A549 (cell line): ENCODE results near the gene RILPL2. TPM values are rescaled to one million over a fixed set of nuclear protein-coding genes. Genes with fewer than 3 reads are reported as not detected.
A peak's percentile ranks its signal among the peaks of the same experiment; 100 is the strongest.
"Not testable (repeated sequence)": the region's sequence is repeated elsewhere in the genome, so short reads cannot be mapped to it uniquely, and the experiment has no call there.

Experiments used
- ATAC-seq, 2 experiments: fragments of 200-7000 bp in 1 of 2; fragments of >200 bp in 1 of 2; cut with Nextera tagmentation in 1 of 2; cut with Tn5 transposase in 1 of 2; 3 replicates each; pipeline versions ENCODE4 v1.8.0 to v1.9.1; 2018 to 2020; ENCODE audit warnings: mild to moderate bottlenecking in 1 of 2, moderate library complexity in 1 of 2
- CTCF ChIA-PET: fragments of 300-600 bp; sonication (Branson Sonifier 250); formaldehyde crosslinking; extraction: SDS; loops from one replicate; lab custom pipeline; 2021; ENCODE audit warnings: antibody characterized with exemption, inconsistent platforms; lab: Yijun Ruan, JAX
- POLR2A ChIA-PET: fragments of 350-600 bp; formaldehyde crosslinking; extraction: SDS; loops from one replicate; lab custom pipeline; 2021; ENCODE audit warnings: antibody characterized with exemption, inconsistent platforms; lab: Yijun Ruan, JAX
- DNase-seq, 2 experiments: peaks; one replicate each; pipeline versions ENCODE4 v3.0.0 to v3.0.0-alpha.2; 2011 to 2016; ENCODE audit warnings: low read depth in 1 of 2, low spot score in 1 of 2
- FAIRE-seq: peaks from 2 replicates; lab custom pipeline; 2011; peaks lifted over from hg19 to GRCh38; lab: Jason Lieb, UNC
- H3K27ac ChIP-seq, 2 experiments: fragments of >200 bp; sonication (Bioruptor Twin); formaldehyde crosslinking; 3 replicates each; pipeline ENCODE4 v1.5.1; 2016 to 2017
- H3K4me1 ChIP-seq: fragments of >200 bp; sonication (Bioruptor Twin); formaldehyde crosslinking; 3 replicates; pipeline ENCODE4 v1.6.1; 2016
- H3K4me2 ChIP-seq: fragments of >200 bp; sonication (Bioruptor Twin); formaldehyde crosslinking; 3 replicates; pipeline ENCODE4 v1.6.1; 2016
- H3K4me3 ChIP-seq: fragments of >200 bp; sonication (Bioruptor Twin); formaldehyde crosslinking; 3 replicates; pipeline ENCODE4 v1.5.1; 2016
- H3K9me3 ChIP-seq: fragments of >200 bp; sonication (Bioruptor Twin); formaldehyde crosslinking; 3 replicates; pipeline ENCODE4 v1.6.1; 2016
- E2F6 ChIP-seq: IDR thresholded peaks from 2 replicates; pipeline ENCODE4 v1.6.1; 2012; ENCODE audit warnings: low read depth, borderline replicate concordance
- ESRRA ChIP-seq: fragments of 150-350 bp; IDR thresholded peaks from 2 replicates; pipeline ENCODE4 v1.6.1; 2014; ENCODE audit warnings: mild to moderate bottlenecking, low read length, borderline replicate concordance
- FOSB ChIP-seq: fragments of 250-450 bp; sonication (Bioruptor Pico); IDR thresholded peaks from 2 replicates; pipeline ENCODE4 v1.5.0; 2020; ENCODE audit warnings: mild to moderate bottlenecking, moderate library complexity
- FOSL2 ChIP-seq, 2 experiments: fragments of 450-650 bp in 1 of 2; fragments of >200 bp in 1 of 2; sonication (Bioruptor Twin) in 1 of 2; formaldehyde crosslinking; IDR thresholded peaks; 2 replicates each; pipeline versions ENCODE4 v1.5.0 to v1.6.1; 2016 to 2020; ENCODE audit warnings: mild to moderate bottlenecking in 1 of 2, moderate library complexity in 1 of 2
- HOXB13 ChIP-seq: fragments of 250-450 bp; sonication (Bioruptor Pico); IDR thresholded peaks from 2 replicates; pipeline ENCODE4 v1.5.0; 2020; ENCODE audit warnings: low read depth, mild to moderate bottlenecking, moderate library complexity
- HOXB5 ChIP-seq: fragments of 250-450 bp; sonication (Bioruptor Pico); IDR thresholded peaks from 2 replicates; pipeline ENCODE4 v1.5.0; 2020; ENCODE audit warnings: mild to moderate bottlenecking, moderate library complexity
- JUN ChIP-seq, 2 experiments: fragments of >200 bp; sonication (Bioruptor Twin); formaldehyde crosslinking; IDR thresholded peaks; 2 replicates in 1 of 2; 3 replicates in 1 of 2; pipeline ENCODE4 v1.6.1; 2016 to 2017
- MAX ChIP-seq: IDR thresholded peaks from 2 replicates; pipeline ENCODE4 v1.6.1; 2012
- NPAS2 ChIP-seq: fragments of 250-450 bp; sonication (Bioruptor Pico); IDR thresholded peaks from 2 replicates; pipeline ENCODE4 v1.8.0; 2022; ENCODE audit warnings: mild to moderate bottlenecking, moderate library complexity, borderline replicate concordance
- RARB ChIP-seq: fragments of 250-450 bp; sonication (Bioruptor Pico); IDR thresholded peaks from 2 replicates; pipeline ENCODE4 v1.8.0; 2021; ENCODE audit warnings: mild to moderate bottlenecking, moderate library complexity
- RFX5 ChIP-seq: fragments of 450-650 bp; IDR thresholded peaks from 2 replicates; pipeline ENCODE4 v1.7.1; 2014; ENCODE audit warnings: antibody characterized with exemption, mild to moderate bottlenecking, moderate library complexity
- RNF2 ChIP-seq: fragments of 200-600 bp; sonication (generic); IDR thresholded peaks from 2 replicates; pipeline ENCODE4 v1.6.1; 2016; ENCODE audit warnings: low read depth, mild to moderate bottlenecking, antibody characterized with exemption, moderate library complexity, borderline replicate concordance
- SREBF2 ChIP-seq: fragments of 450-650 bp; IDR thresholded peaks from 2 replicates; pipeline ENCODE4 v1.6.1; 2014; ENCODE audit warnings: mild to moderate bottlenecking, moderate library complexity
- ZFP36 ChIP-seq: fragments of 450-650 bp; IDR thresholded peaks from 2 replicates; pipeline ENCODE4 v1.6.1; 2014; ENCODE audit warnings: borderline replicate concordance; ENCODE audit not compliant: partially characterized antibody
- ZNF302 ChIP-seq: fragments of 250-450 bp; sonication (Bioruptor Pico); IDR thresholded peaks from 2 replicates; pipeline ENCODE4 v1.9.0; 2021; ENCODE audit warnings: inconsistent platforms, mild to moderate bottlenecking, moderate library complexity
- WGBS: methylation state at CpG from one replicate; pipeline ENCODE4 v1.1.6; 2017; ENCODE audit errors: missing lambda C conversion rate; 5-methylcytosine and 5-hydroxymethylcytosine counted together
- polyA plus RNA-seq, 4 experiments: library from polyadenylated mRNA; depleted of rRNA in 3 of 4; stranded (reverse); fragments of >200 nt; fragmentation: RNase III in 1 of 4; extraction: RNeasy Plus Mini Kit Qiagen cat#74134 plus additional on column Dnase treatment in 1 of 4; gene quantifications; 2 replicates in 3 of 4; 3 replicates in 1 of 4; pipeline ENCODE4 v1.2.3, GENCODE V29; 2011 to 2017
- TF ChIP-seq, protein P1 (sequence below): fragments of 250-450 bp; sonication (Bioruptor Pico); IDR thresholded peaks from 2 replicates; pipeline ENCODE4 v1.5.0; 2020; ENCODE audit warnings: low read depth, mild to moderate bottlenecking, moderate library complexity
- TF ChIP-seq, protein P2 (sequence below): IDR thresholded peaks from 2 replicates; pipeline ENCODE4 v1.6.1; 2012

The RILPL2 gene
- polyA plus RNA-seq, 2 of the 4 experiments (the other 2 are of a cell fraction) = 2.4 to 2.9 TPM

GRCh38 chr12:123382684-123383083, 53.8 kb downstream of the RILPL2 start:
- peak overlapping the region; percentile 65 for H3K4me2 ChIP-seq
- ATAC-seq (no peak), FAIRE-seq (no peak)

DNA sequence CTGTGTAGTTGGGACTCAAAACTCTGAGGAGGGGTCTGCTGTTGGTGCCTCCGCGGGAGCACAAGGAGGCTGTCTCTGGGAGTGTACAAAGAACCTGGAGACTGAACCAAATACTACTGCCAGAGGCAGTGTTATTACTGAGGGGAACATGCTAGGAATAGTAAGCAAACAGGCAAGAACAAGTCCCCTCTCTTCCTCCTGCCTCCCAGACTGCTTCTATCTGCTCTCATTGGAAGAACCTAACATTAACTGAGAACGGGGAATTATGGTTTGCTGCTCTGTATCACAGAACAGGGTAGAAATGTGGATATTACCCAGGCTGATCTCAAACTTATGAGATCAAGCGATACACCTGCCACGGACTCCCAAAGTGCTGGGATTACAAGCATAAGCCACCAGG, 57.1 kb downstream of the RILPL2 start:
- Histone ChIP-seq H3K9me3 (no peaks in the 10 kb centered on the region), H3K4me1 (0 out of 3 replicates have a peak, but pooled peaks cover 5% of the 10 kb centered on the region), H3K4me3 (no peak overlapping the region), H3K27ac (peak overlapping the region in 1 of 2 experiments; percentile 34; a peak in 2 of 6 replicates), H3K4me2 (no peak overlapping the region)
- WGBS = 90% methylated on average over 5 of the region's 5 CpGs
- DNase-seq (no peak), FAIRE-seq (no peak), ATAC-seq (no peak)
- ChIA-PET CTCF (interaction anchor here (1.7 kb wide), 1 partner anchor 14 kb away, joined by 5 read pairs; no protein-coding TSS in a partner anchor), POLR2A (no interaction called here)
- TF ChIP-seq JUN (IDR thresholded peaks at IDR 0.05) (no peak), NPAS2 (CRISPR knock-in tag) (no peak), RNF2 (no peak), E2F6 (no peak), SREBF2 (no peak), ZFP36 (no peak), MAX (no peak), FOSB (CRISPR knock-in tag) (no peak), ZNF302 (CRISPR knock-in tag) (no peak), RFX5 (no peak)
- TF ChIP-seq, protein P1, sequence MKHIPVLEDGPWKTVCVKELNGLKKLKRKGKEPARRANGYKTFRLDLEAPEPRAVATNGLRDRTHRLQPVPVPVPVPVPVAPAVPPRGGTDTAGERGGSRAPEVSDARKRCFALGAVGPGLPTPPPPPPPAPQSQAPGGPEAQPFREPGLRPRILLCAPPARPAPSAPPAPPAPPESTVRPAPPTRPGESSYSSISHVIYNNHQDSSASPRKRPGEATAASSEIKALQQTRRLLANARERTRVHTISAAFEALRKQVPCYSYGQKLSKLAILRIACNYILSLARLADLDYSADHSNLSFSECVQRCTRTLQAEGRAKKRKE (CRISPR knock-in tag) = no peak
- TF ChIP-seq, protein P2, sequence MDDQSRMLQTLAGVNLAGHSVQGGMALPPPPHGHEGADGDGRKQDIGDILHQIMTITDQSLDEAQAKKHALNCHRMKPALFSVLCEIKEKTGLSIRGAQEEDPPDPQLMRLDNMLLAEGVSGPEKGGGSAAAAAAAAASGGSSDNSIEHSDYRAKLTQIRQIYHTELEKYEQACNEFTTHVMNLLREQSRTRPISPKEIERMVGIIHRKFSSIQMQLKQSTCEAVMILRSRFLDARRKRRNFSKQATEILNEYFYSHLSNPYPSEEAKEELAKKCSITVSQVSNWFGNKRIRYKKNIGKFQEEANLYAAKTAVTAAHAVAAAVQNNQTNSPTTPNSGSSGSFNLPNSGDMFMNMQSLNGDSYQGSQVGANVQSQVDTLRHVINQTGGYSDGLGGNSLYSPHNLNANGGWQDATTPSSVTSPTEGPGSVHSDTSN = no peak

More at GRCh38 chr12:123382684-123383083, 53.8 kb downstream of the RILPL2 start:
- ChIA-PET POLR2A (interaction anchor here (2.9 kb wide), 1 partner anchor 18 kb away, joined by 71 read pairs; the partner anchor contains the start of gene SBNO1), CTCF (interaction anchor here (4.5 kb wide), 1 partner anchor 17 kb away, joined by 25 read pairs; no protein-coding TSS in a partner anchor)
- H3K27ac ChIP-seq = peak overlapping the region; percentile 82 to 97; a peak in 4 of 6 replicates
- peaks cover 20% of the 10 kb centered on the region for H3K4me1 ChIP-seq
- peak overlapping the region; percentile 54 for H3K4me3 ChIP-seq
- TF ChIP-seq SREBF2 (no peak), ESRRA (0 out of 2 replicates have a peak, but pooled peaks have one; percentile 41)
- 96% methylated on average over 14 of the region's 14 CpGs for WGBS
- no peak for DNase-seq
- no peaks in the 10 kb centered on the region for H3K9me3 ChIP-seq

GRCh38 chr12:123372415-123372814, 64.1 kb downstream of the RILPL2 start:
- H3K4me3 ChIP-seq; ATAC-seq; DNase-seq; H3K9me3 ChIP-seq; POLR2A ChIA-PET; FAIRE-seq; TF ChIP-seq FOSL2 (IDR thresholded peaks at IDR 0.05): not testable (repeated sequence)
- peak; percentile 56; the same call in 1 of the 2 replicates for TF ChIP-seq MAX
- TF ChIP-seq, protein P1 (CRISPR knock-in tag) = peak; percentile 84
- TF ChIP-seq HOXB13 = peak; percentile 67; the same call in 1 of the 2 replicates
- 0 out of 2 replicates have a peak, but pooled peaks have one; percentile 43 for TF ChIP-seq RARB
- peak; percentile 78 for TF ChIP-seq ZNF302 (CRISPR knock-in tag)
- TF ChIP-seq FOSL2 (CRISPR knock-in tag; IDR thresholded peaks at IDR 0.05) = peak; percentile 54
- 0 out of 2 replicates have a peak, but pooled peaks have one; percentile 68 for TF ChIP-seq HOXB5 (CRISPR knock-in tag)
- Histone ChIP-seq H3K4me2 (peak overlapping the region; percentile 57), H3K27ac (peak overlapping the region; percentile 68 to 84; a peak in 5 of 6 replicates), H3K4me1 (peaks cover 25% of the 10 kb centered on the region)
- CTCF ChIA-PET = interaction anchor here (0.9 to 2.0 kb wide), 2 partner anchors 12 to 86 kb away, joined by 3 to 6 read pairs; partner anchors contain the start of genes KMT5A and SNRNP35
- 1% methylated on average over 5 of the region's 5 CpGs for WGBS

GRCh38 chr12:123371667-123372368, 64.7 kb downstream of the RILPL2 start:
- CTCF ChIA-PET = interaction anchor here (0.6 to 1.3 kb wide), 2 partner anchors 10 to 12 kb away, joined by 3 to 4 read pairs; partner anchors contain the start of gene KMT5A

More at GRCh38 chr12:123371667-123372368, 64.7 kb downstream of the RILPL2 start:
- Histone ChIP-seq H3K4me1 (peaks cover 25% of the 10 kb centered on the region), H3K4me2 (peak overlapping the region; percentile 57; the same call in 2 of the 3 replicates), H3K27ac (peak overlapping the region; percentile 55 to 84; a peak in 4 of 6 replicates)
- H3K9me3 ChIP-seq, POLR2A ChIA-PET, ATAC-seq, FAIRE-seq, H3K4me3 ChIP-seq, DNase-seq: not testable (repeated sequence)
- 85% methylated on average over 38 of the region's 48 CpGs for WGBS
